A549 (cell line): ENCODE results near the gene DERL3. TPM values are rescaled to one million over a fixed set of nuclear protein-coding genes. Genes with fewer than 3 reads are reported as not detected.

Experiments used
- ATAC-seq, 2 experiments: fragments of 200-7000 bp in 1 of 2; fragments of >200 bp in 1 of 2; cut with Nextera tagmentation in 1 of 2; cut with Tn5 transposase in 1 of 2; 3 replicates each; pipeline versions ENCODE4 v1.8.0 to v1.9.1; 2018 to 2020; ENCODE audit warnings: mild to moderate bottlenecking in 1 of 2, moderate library complexity in 1 of 2
- CTCF ChIA-PET: fragments of 300-600 bp; sonication (Branson Sonifier 250); formaldehyde crosslinking; extraction: SDS; loops from one replicate; lab custom pipeline; 2021; ENCODE audit warnings: antibody characterized with exemption, inconsistent platforms; lab: Yijun Ruan, JAX
- POLR2A ChIA-PET: fragments of 350-600 bp; formaldehyde crosslinking; extraction: SDS; loops from one replicate; lab custom pipeline; 2021; ENCODE audit warnings: antibody characterized with exemption, inconsistent platforms; lab: Yijun Ruan, JAX
- DNase-seq, 2 experiments: peaks; one replicate each; pipeline versions ENCODE4 v3.0.0 to v3.0.0-alpha.2; 2011 to 2016; ENCODE audit warnings: low read depth in 1 of 2, low spot score in 1 of 2
- FAIRE-seq: peaks from 2 replicates; lab custom pipeline; 2011; peaks lifted over from hg19 to GRCh38; lab: Jason Lieb, UNC
- H3K27ac ChIP-seq, 2 experiments: fragments of >200 bp; sonication (Bioruptor Twin); formaldehyde crosslinking; 3 replicates each; pipeline ENCODE4 v1.5.1; 2016 to 2017
- H3K4me1 ChIP-seq: fragments of >200 bp; sonication (Bioruptor Twin); formaldehyde crosslinking; 3 replicates; pipeline ENCODE4 v1.6.1; 2016
- H3K4me2 ChIP-seq: fragments of >200 bp; sonication (Bioruptor Twin); formaldehyde crosslinking; 3 replicates; pipeline ENCODE4 v1.6.1; 2016
- H3K4me3 ChIP-seq: fragments of >200 bp; sonication (Bioruptor Twin); formaldehyde crosslinking; 3 replicates; pipeline ENCODE4 v1.5.1; 2016
- H3K9me3 ChIP-seq: fragments of >200 bp; sonication (Bioruptor Twin); formaldehyde crosslinking; 3 replicates; pipeline ENCODE4 v1.6.1; 2016
- BHLHE40 ChIP-seq: IDR thresholded peaks from 2 replicates; pipeline ENCODE4 v1.6.1; 2012; ENCODE audit warnings: low read depth, low read length, inconsistent platforms
- CBX2 ChIP-seq: fragments of 200-600 bp; sonication (generic); IDR thresholded peaks from 2 replicates; pipeline ENCODE4 v1.6.1; 2016; ENCODE audit warnings: low read depth, mild to moderate bottlenecking, borderline replicate concordance
- CEBPB ChIP-seq, 2 experiments: fragments of >200 bp in 1 of 2; sonication (Bioruptor Twin) in 1 of 2; formaldehyde crosslinking in 1 of 2; IDR thresholded peaks; 2 replicates each; pipeline ENCODE4 v1.6.1; 2012 to 2016
- CHD4 ChIP-seq: fragments of 200-600 bp; sonication (generic); IDR thresholded peaks from 2 replicates; pipeline ENCODE4 v1.6.1; 2016; ENCODE audit warnings: antibody characterized with exemption, mild to moderate bottlenecking, borderline replicate concordance
- CTCF ChIP-seq: fragments of >200 bp; sonication (Bioruptor Twin); formaldehyde crosslinking; IDR thresholded peaks from 3 replicates; pipeline ENCODE4 v1.5.1; 2016
- E2F6 ChIP-seq: IDR thresholded peaks from 2 replicates; pipeline ENCODE4 v1.6.1; 2012; ENCODE audit warnings: low read depth, borderline replicate concordance
- EHF ChIP-seq: fragments of 250-450 bp; sonication (Bioruptor Pico); IDR thresholded peaks from 2 replicates; pipeline ENCODE4 v1.5.0; 2020; ENCODE audit warnings: mild to moderate bottlenecking
- HDAC2 ChIP-seq: fragments of 200-600 bp; sonication (generic); IDR thresholded peaks from 2 replicates; pipeline ENCODE4 v1.6.1; 2016
- JUN ChIP-seq, 2 experiments: fragments of >200 bp; sonication (Bioruptor Twin); formaldehyde crosslinking; IDR thresholded peaks; 2 replicates in 1 of 2; 3 replicates in 1 of 2; pipeline ENCODE4 v1.6.1; 2016 to 2017
- JUNB ChIP-seq: fragments of >200 bp; sonication (Bioruptor Twin); formaldehyde crosslinking; IDR thresholded peaks from 2 replicates; pipeline ENCODE4 v1.6.1; 2016
- KDM5A ChIP-seq: fragments of 200-600 bp; sonication (generic); IDR thresholded peaks from 2 replicates; pipeline ENCODE4 v1.6.1; 2016; ENCODE audit warnings: antibody characterized with exemption, mild to moderate bottlenecking
- MAX ChIP-seq: IDR thresholded peaks from 2 replicates; pipeline ENCODE4 v1.6.1; 2012
- MYC ChIP-seq: IDR thresholded peaks from 2 replicates; pipeline ENCODE4 v1.6.1; 2012; ENCODE audit warnings: mild to moderate bottlenecking, inconsistent platforms, low read length, improper control_type of control experiment, borderline replicate concordance
- NR3C1 ChIP-seq: fragments of >200 bp; sonication (Bioruptor Twin); formaldehyde crosslinking; IDR thresholded peaks from 3 replicates; pipeline ENCODE4 v1.6.1; 2017
- PHF8 ChIP-seq: fragments of 200-600 bp; sonication (generic); IDR thresholded peaks from 2 replicates; pipeline ENCODE4 v1.6.1; 2016; ENCODE audit warnings: low read depth, mild to moderate bottlenecking, antibody characterized with exemption, moderate library complexity, borderline replicate concordance
- POLR2A ChIP-seq: IDR thresholded peaks from 2 replicates; pipeline ENCODE4 v1.6.1; 2012; ENCODE audit warnings: mild to moderate bottlenecking, low read length
- POLR2AphosphoS2 ChIP-seq: conservative IDR thresholded peaks from 2 replicates; pipeline ENCODE4 v1.6.1; 2012; ENCODE audit warnings: low read length, improper control_type of control experiment, inconsistent platforms
- RAD21 ChIP-seq, 2 experiments: fragments of >200 bp in 1 of 2; sonication (Bioruptor Twin) in 1 of 2; formaldehyde crosslinking in 1 of 2; IDR thresholded peaks in 1 of 2; conservative IDR thresholded peaks in 1 of 2; 2 replicates in 1 of 2; 3 replicates in 1 of 2; pipeline ENCODE4 v1.6.1; 2012 to 2018; ENCODE audit warnings: inconsistent platforms in 1 of 2
- RCOR1 ChIP-seq: fragments of 150-350 bp; IDR thresholded peaks from 2 replicates; pipeline ENCODE4 v1.6.1; 2014; ENCODE audit warnings: antibody characterized with exemption, low read length, low read depth
- RNF2 ChIP-seq: fragments of 200-600 bp; sonication (generic); IDR thresholded peaks from 2 replicates; pipeline ENCODE4 v1.6.1; 2016; ENCODE audit warnings: low read depth, mild to moderate bottlenecking, antibody characterized with exemption, moderate library complexity, borderline replicate concordance
- SMC3 ChIP-seq: fragments of >200 bp; sonication (Bioruptor Twin); formaldehyde crosslinking; IDR thresholded peaks from 3 replicates; pipeline ENCODE4 v1.6.1; 2018; ENCODE audit warnings: inconsistent platforms
- TP53 ChIP-seq: fragments of 250-450 bp; sonication (Bioruptor Pico); IDR thresholded peaks from 2 replicates; pipeline ENCODE4 v1.5.0; 2021; ENCODE audit warnings: mild to moderate bottlenecking, moderate library complexity
- ZFP36 ChIP-seq: fragments of 450-650 bp; IDR thresholded peaks from 2 replicates; pipeline ENCODE4 v1.6.1; 2014; ENCODE audit warnings: borderline replicate concordance; ENCODE audit not compliant: partially characterized antibody
- ZNF302 ChIP-seq: fragments of 250-450 bp; sonication (Bioruptor Pico); IDR thresholded peaks from 2 replicates; pipeline ENCODE4 v1.9.0; 2021; ENCODE audit warnings: inconsistent platforms, mild to moderate bottlenecking, moderate library complexity
- ZSCAN20 ChIP-seq: fragments of 250-450 bp; sonication (Bioruptor Pico); IDR thresholded peaks from 2 replicates; pipeline ENCODE4 v1.8.0; 2022; ENCODE audit warnings: mild to moderate bottlenecking, moderate library complexity
- WGBS: methylation state at CpG from one replicate; pipeline ENCODE4 v1.1.6; 2017; ENCODE audit errors: missing lambda C conversion rate; 5-methylcytosine and 5-hydroxymethylcytosine counted together
- polyA plus RNA-seq, 4 experiments: library from polyadenylated mRNA; depleted of rRNA in 3 of 4; stranded (reverse); fragments of >200 nt; fragmentation: RNase III in 1 of 4; extraction: RNeasy Plus Mini Kit Qiagen cat#74134 plus additional on column Dnase treatment in 1 of 4; gene quantifications; 2 replicates in 3 of 4; 3 replicates in 1 of 4; pipeline ENCODE4 v1.2.3, GENCODE V29; 2011 to 2017

DERL3 gene
- polyA plus RNA-seq, 2 of the 4 experiments (the other 2 are of a cell fraction), result 0.08 to 0.40 TPM

GRCh38 chr22:23883658-23884057, 44.9 kb upstream of the DERL3 start:
- ChIA-PET POLR2A (no interaction called here), CTCF (interaction anchor here (0.9 to 1.3 kb wide), 3 partner anchors 9 to 34 kb away, joined by 4 read pairs; partner anchors contain the start of gene MIF)
- TF ChIP-seq CTCF, result no peak
- TF ChIP-seq POLR2A, result no peak
- no peak for TF ChIP-seq KDM5A
- TF ChIP-seq BHLHE40, result no peak
- no peak for TF ChIP-seq MYC
- no peak for TF ChIP-seq SMC3
- TF ChIP-seq CBX2, result no peak
- TF ChIP-seq JUN (IDR thresholded peaks at IDR 0.05), result no peak
- no peak for TF ChIP-seq NR3C1
- TF ChIP-seq RNF2, result no peak
- no peak for TF ChIP-seq RCOR1

GRCh38 chr22:23882370-23882769, 43.6 kb upstream of the DERL3 start:
- Histone ChIP-seq H3K27ac (no peak overlapping the region), H3K9me3 (no peaks in the 10 kb centered on the region), H3K4me2 (no peak overlapping the region), H3K4me1 (no peaks in the 10 kb centered on the region), H3K4me3 (no peak overlapping the region)
- WGBS, result 89% methylated on average over 12 of the region's 20 CpGs
- TF ChIP-seq MAX, result no peak
- TF ChIP-seq ZNF302 (CRISPR knock-in tag), result no peak
- no peak for TF ChIP-seq POLR2AphosphoS2
- no peak for TF ChIP-seq RCOR1
- TF ChIP-seq JUN (IDR thresholded peaks at IDR 0.05), result no peak
- TF ChIP-seq CBX2, result no peak
- no peak for TF ChIP-seq EHF
- no peak for TF ChIP-seq NR3C1
- TF ChIP-seq ZSCAN20 (CRISPR knock-in tag), result no peak
- no peak for TF ChIP-seq CEBPB (IDR thresholded peaks at IDR 0.05)
- TF ChIP-seq JUNB, result no peak
- TF ChIP-seq CHD4, result no peak
- no peak for TF ChIP-seq TP53 (CRISPR knock-in tag)
- TF ChIP-seq HDAC2, result no peak
- TF ChIP-seq E2F6, result no peak
- no peak for TF ChIP-seq PHF8
- no peak for TF ChIP-seq ZFP36
- TF ChIP-seq RAD21 (conservative IDR thresholded peaks at IDR 0.05 in 1 of 2, IDR thresholded peaks at IDR 0.05 in 1 of 2), result no peak
- ChIA-PET POLR2A (no interaction called here), CTCF (interaction anchor here (0.6 to 1.1 kb wide), 6 partner anchors 12 to 74 kb away, joined by 3 to 5 read pairs (median 4); partner anchors contain the start of gene MIF)
- DNase-seq (no peak), ATAC-seq (no peak), FAIRE-seq (no peak)

More at GRCh38 chr22:23883658-23884057, 44.9 kb upstream of the DERL3 start:
- H3K27ac ChIP-seq, result no peak overlapping the region
- H3K4me1 ChIP-seq, result peaks cover 9% of the 10 kb centered on the region
- no peaks in the 10 kb centered on the region for H3K9me3 ChIP-seq
- H3K4me2 ChIP-seq, result no peak overlapping the region
- ATAC-seq (no peak), FAIRE-seq (no peak), DNase-seq (no peak)
- H3K4me3 ChIP-seq, result no peak overlapping the region
- no CpG with 5 or more reads among the region's 9 CpGs for WGBS
